Neutrophil (primary cell): ENCODE results near the gene LRRC61.

Experiments used
- H3K27ac ChIP-seq: fragments of 200-600 bp; sonication (generic); 2 replicates; pipeline ENCODE4 v1.5.1; 2016; ENCODE audit warnings: mild to moderate bottlenecking, moderate library complexity
- H3K27me3 ChIP-seq: fragments of 200-600 bp; sonication (generic); 2 replicates; pipeline ENCODE4 v1.6.0; 2016; ENCODE audit warnings: mild to moderate bottlenecking
- H3K36me3 ChIP-seq: fragments of 200-600 bp; sonication (generic); 2 replicates; pipeline ENCODE4 v1.5.1; 2017
- H3K4me1 ChIP-seq, 2 experiments: fragments of 200-600 bp in 1 of 2; sonication (generic) in 1 of 2; 1 replicate in 1 of 2; 2 replicates in 1 of 2; pipeline versions ENCODE4 v1.5.1 to v1.6.1; 2013 to 2016; ENCODE audit warnings: low read depth in 1 of 2, low read length in 1 of 2, mild to moderate bottlenecking in 1 of 2, moderate library complexity in 1 of 2; ENCODE audit not compliant: control insufficient read depth in 1 of 2, insufficient read depth in 1 of 2
- H3K4me3 ChIP-seq, 2 experiments: fragments of 200-600 bp in 1 of 2; sonication (generic) in 1 of 2; 1 replicate in 1 of 2; 2 replicates in 1 of 2; pipeline ENCODE4 v1.5.1; 2013 to 2016; ENCODE audit warnings: low read depth in 1 of 2, low read length in 1 of 2, mild to moderate bottlenecking in 1 of 2, moderate library complexity in 1 of 2
- H3K9me3 ChIP-seq: fragments of 200-600 bp; sonication (generic); 2 replicates; pipeline ENCODE4 v1.5.1; 2016
- TF ChIP-seq, protein P1 (sequence below): fragments of 200-600 bp; sonication (generic); IDR thresholded peaks from 2 replicates; pipeline ENCODE4 v1.5.1; 2016; ENCODE audit warnings: antibody characterized with exemption

The LRRC61 gene

DNA sequence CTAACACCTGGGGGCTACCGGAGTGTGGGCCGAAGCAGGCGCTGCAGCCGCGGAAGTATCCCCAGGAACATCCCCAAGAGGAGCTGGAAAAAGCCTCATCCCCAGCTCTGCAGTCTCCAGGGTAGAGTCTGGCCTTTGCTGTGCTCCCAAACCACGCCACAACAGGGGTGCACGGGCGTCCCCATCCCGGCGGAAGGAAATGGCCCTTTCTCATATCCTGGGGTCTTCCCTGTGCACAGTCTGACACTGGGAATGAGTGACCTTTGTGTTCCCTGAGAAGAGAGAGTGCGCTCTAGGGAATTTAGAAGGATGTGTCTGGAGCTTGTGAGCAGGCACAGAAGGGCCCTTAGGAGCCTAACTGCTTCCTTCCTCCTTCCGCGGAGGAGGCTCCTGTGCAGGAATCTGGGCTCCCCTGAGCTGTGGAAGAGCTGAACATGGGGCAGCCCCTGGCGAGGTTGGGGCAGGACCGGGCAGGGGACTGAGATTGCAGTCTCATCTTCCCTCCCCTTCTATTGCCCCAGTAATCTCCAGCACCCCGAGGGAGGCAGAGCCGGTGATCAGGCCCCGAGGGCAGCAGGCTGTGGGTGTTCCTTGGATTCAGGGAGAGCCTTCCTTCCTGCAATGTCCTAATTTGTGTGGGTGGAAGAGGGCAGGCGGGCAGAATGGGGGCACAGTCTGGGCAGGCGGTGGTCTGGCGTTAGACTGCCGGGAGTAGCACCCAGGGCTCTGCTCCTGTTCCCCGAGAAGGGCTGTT is 46.8 kb downstream of the LRRC61 start:
- peaks cover 34% of the 10 kb centered on the region for H3K36me3 ChIP-seq
- H3K4me1 ChIP-seq = peaks cover 44 to 57% of the 10 kb centered on the region in 2 experiments
- peak overlapping the region; percentile 92 for H3K27ac ChIP-seq

DNA sequence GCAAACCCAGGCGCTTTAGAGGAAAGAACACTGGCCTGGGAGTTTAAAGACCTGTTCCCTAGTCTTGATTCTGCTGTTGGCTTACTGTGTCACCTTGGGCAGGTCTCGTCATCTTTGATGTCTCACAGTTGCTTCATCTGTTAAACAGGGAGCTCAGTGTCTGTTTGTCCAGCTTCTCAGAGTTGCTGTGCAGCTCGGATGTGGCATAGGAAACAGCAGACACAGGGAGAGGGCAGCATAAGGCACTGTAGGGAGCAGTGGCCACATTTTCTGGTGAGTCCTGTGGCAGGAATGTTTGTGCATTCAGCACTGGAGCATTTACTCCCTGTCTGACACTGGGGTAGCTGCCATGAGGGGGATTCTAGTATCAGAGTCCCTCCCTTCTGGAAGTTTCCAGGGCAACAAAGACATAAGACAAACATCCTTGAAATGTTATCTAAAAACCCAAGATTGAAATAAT is 47.5 kb downstream of the LRRC61 start:
- Histone ChIP-seq H3K4me1 (peaks cover 38 to 50% of the 10 kb centered on the region in 2 experiments), H3K9me3 (no peaks in the 10 kb centered on the region), H3K27me3 (no peaks in the 10 kb centered on the region), H3K4me3 (no peak overlapping the region), H3K36me3 (peaks cover 34% of the 10 kb centered on the region), H3K27ac (peak overlapping the region; percentile 92)
- TF ChIP-seq, protein P1, sequence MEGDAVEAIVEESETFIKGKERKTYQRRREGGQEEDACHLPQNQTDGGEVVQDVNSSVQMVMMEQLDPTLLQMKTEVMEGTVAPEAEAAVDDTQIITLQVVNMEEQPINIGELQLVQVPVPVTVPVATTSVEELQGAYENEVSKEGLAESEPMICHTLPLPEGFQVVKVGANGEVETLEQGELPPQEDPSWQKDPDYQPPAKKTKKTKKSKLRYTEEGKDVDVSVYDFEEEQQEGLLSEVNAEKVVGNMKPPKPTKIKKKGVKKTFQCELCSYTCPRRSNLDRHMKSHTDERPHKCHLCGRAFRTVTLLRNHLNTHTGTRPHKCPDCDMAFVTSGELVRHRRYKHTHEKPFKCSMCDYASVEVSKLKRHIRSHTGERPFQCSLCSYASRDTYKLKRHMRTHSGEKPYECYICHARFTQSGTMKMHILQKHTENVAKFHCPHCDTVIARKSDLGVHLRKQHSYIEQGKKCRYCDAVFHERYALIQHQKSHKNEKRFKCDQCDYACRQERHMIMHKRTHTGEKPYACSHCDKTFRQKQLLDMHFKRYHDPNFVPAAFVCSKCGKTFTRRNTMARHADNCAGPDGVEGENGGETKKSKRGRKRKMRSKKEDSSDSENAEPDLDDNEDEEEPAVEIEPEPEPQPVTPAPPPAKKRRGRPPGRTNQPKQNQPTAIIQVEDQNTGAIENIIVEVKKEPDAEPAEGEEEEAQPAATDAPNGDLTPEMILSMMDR = no peak

More for the DNA sequence above, 46.8 kb downstream of the LRRC61 start:
- TF ChIP-seq, protein P1 = no peak
- H3K27me3 ChIP-seq = no peaks in the 10 kb centered on the region
- H3K4me3 ChIP-seq = peak overlapping the region; percentile 91 to 95
- H3K9me3 ChIP-seq = no peaks in the 10 kb centered on the region

DNA sequence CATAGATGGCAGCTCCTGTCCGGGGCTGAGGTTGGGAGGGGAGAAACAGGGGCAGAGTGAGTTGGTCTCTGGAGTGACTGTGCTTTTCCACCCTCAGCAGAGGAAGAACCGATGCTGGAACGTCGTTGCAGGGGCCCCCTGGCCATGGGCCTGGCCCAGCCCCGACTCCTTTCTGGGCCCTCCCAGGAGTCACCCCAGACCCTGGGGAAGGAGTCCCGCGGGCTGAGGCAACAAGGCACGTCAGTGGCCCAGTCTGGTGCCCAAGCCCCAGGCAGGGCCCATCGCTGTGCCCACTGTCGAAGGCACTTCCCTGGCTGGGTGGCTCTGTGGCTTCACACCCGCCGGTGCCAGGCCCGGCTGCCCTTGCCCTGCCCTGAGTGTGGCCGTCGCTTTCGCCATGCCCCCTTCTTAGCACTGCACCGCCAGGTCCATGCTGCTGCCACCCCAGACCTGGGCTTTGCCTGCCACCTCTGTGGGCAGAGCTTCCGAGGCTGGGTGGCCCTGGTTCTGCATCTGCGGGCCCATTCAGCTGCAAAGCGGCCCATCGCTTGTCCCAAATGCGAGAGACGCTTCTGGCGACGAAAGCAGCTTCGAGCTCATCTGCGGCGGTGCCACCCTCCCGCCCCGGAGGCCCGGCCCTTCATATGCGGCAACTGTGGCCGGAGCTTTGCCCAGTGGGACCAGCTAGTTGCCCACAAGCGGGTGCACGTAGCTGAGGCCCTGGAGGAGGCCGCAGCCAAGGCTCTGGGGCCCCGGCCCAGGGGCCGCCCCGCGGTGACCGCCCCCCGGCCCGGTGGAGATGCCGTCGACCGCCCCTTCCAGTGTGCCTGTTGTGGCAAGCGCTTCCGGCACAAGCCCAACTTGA is 48.2 kb downstream of the LRRC61 start:
- H3K4me3 ChIP-seq = no peak overlapping the region
- peaks cover 34% of the 10 kb centered on the region for H3K36me3 ChIP-seq
- no peaks in the 10 kb centered on the region for H3K27me3 ChIP-seq
- H3K4me1 ChIP-seq = peaks cover 31 to 43% of the 10 kb centered on the region in 2 experiments
- H3K27ac ChIP-seq = peak overlapping the region; percentile 92
- TF ChIP-seq, protein P1 = no peak
- H3K9me3 ChIP-seq = no peaks in the 10 kb centered on the region

DNA sequence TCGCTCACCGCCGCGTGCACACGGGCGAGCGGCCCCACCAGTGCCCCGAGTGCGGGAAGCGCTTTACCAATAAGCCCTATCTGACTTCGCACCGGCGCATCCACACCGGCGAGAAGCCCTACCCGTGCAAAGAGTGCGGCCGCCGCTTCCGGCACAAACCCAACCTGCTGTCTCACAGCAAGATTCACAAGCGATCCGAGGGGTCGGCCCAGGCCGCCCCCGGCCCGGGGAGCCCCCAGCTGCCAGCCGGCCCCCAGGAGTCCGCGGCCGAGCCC is 48.8 kb downstream of the LRRC61 start:
- Histone ChIP-seq H3K4me3 (no peak overlapping the region), H3K9me3 (no peaks in the 10 kb centered on the region), H3K27ac (no peak overlapping the region), H3K36me3 (peaks cover 34% of the 10 kb centered on the region), H3K27me3 (no peaks in the 10 kb centered on the region), H3K4me1 (peaks cover 27 to 39% of the 10 kb centered on the region in 2 experiments)
- TF ChIP-seq, protein P1 = no peak

DNA sequence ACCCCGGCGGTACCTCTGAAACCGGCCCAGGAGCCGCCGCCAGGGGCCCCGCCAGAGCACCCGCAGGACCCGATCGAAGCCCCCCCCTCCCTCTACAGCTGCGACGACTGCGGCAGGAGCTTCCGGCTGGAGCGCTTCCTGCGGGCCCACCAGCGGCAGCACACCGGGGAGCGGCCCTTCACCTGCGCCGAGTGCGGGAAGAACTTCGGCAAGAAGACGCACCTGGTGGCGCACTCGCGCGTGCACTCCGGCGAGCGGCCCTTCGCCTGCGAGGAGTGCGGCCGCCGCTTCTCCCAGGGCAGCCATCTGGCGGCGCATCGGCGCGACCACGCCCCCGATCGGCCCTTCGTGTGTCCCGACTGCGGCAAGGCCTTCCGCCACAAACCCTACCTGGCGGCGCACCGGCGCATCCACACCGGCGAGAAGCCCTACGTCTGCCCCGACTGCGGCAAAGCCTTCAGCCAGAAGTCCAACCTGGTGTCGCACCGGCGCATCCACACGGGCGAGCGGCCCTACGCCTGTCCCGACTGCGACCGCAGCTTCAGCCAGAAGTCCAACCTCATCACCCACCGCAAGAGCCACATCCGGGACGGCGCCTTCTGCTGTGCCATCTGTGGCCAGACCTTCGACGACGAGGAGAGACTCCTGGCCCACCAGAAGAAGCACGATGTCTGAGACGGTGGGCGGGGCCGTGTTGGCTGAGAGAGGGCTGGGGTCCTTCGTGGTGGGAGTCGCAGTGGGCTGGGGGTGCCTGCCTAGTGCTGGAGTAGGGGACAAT is 49.3 kb downstream of the LRRC61 start:
- peaks cover 34% of the 10 kb centered on the region for H3K36me3 ChIP-seq
- no peaks in the 10 kb centered on the region for H3K9me3 ChIP-seq
- TF ChIP-seq, protein P1 = no peak
- no peak overlapping the region for H3K4me3 ChIP-seq
- no peak overlapping the region for H3K27ac ChIP-seq
- no peaks in the 10 kb centered on the region for H3K27me3 ChIP-seq
- H3K4me1 ChIP-seq = peaks cover 27 to 34% of the 10 kb centered on the region in 2 experiments
